ENCODE results near the gene SH3PXD2A. TPM values are rescaled to one million over a fixed set of nuclear protein-coding genes. Genes with fewer than 3 reads are reported as not detected.

The SH3PXD2A gene
- total RNA-seq, 1 donor from 2014 or later, result 38.6 TPM

DNA sequence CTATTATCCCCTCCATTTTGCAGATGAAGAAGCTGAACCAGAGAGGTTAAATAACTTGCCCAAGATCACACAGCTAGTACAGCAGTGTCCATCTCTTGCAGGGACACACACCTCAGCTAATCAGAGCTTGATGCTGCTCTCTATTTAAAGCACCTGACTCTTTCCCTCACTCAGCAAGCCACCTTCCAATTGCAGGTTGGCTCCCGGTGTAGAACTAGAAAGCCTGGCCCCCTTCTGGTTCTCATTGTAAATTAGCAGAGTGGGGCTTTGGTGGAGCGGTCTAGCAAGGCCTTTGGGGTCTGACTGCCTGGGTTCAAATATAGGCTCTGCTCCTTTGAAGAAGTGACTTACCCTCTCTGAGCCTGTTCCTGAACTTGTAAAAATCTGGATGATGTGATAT is 185.4 kb downstream of the SH3PXD2A start:
- Mint-ChIP-seq H3K27ac (no peak overlapping the region), H3K4me3 (no peak overlapping the region), H3K27me3 (no peaks in the 10 kb centered on the region), H3K9me3 (no peaks in the 10 kb centered on the region), H3K4me1 (ENCODE audit: unreplicated experiment) (peaks cover 6% of the 10 kb centered on the region), H3K36me3 (no peaks in the 10 kb centered on the region)
- no peak for DNase-seq (ENCODE audit: extremely low spot score, unreplicated experiment)
- TF ChIP-seq, protein P1, sequence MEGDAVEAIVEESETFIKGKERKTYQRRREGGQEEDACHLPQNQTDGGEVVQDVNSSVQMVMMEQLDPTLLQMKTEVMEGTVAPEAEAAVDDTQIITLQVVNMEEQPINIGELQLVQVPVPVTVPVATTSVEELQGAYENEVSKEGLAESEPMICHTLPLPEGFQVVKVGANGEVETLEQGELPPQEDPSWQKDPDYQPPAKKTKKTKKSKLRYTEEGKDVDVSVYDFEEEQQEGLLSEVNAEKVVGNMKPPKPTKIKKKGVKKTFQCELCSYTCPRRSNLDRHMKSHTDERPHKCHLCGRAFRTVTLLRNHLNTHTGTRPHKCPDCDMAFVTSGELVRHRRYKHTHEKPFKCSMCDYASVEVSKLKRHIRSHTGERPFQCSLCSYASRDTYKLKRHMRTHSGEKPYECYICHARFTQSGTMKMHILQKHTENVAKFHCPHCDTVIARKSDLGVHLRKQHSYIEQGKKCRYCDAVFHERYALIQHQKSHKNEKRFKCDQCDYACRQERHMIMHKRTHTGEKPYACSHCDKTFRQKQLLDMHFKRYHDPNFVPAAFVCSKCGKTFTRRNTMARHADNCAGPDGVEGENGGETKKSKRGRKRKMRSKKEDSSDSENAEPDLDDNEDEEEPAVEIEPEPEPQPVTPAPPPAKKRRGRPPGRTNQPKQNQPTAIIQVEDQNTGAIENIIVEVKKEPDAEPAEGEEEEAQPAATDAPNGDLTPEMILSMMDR (conservative IDR thresholded peaks at IDR 0.05), result no peak

DNA sequence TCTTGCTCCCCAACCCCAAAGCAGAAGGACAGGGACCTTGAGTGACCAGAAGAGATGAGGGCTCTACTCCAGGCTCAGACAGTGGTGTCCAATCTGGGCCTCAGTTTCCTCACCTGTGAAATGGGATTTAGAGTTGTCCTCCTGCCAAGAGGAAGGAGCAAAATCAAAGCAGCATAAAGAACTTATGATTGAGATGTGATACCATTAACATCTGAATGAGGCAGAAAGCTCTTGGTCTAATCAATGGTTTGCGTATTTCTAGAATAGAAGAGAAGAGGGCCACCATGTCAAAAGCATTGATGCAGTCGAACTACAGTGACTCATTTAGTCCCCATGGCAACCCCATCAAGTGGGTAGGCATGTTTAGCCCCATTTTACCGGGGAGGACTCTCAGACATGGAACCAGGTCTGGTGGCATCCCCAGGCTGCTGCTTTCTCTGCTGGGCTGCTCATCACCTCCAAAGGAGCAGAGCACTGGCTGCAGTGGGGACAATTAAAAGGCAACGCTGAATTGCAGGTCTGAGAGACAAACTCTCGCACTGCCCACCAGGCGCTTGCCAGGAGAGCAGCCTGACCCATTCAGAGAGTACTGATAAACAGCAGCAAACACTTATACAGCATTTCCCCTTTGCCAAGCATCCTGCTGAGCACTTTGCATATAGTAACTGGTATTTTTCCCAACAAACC is 186.0 kb downstream of the SH3PXD2A start:
- H3K9me3 Mint-ChIP-seq, result no peaks in the 10 kb centered on the region
- H3K4me3 Mint-ChIP-seq, result no peak overlapping the region
- no peak overlapping the region for H3K27ac Mint-ChIP-seq
- peaks cover 8% of the 10 kb centered on the region for H3K4me1 Mint-ChIP-seq (ENCODE audit: unreplicated experiment)
- H3K27me3 Mint-ChIP-seq, result no peaks in the 10 kb centered on the region
- TF ChIP-seq, protein P1 (conservative IDR thresholded peaks at IDR 0.05), result no peak
- no peak for DNase-seq (ENCODE audit: extremely low spot score, unreplicated experiment)
- H3K36me3 Mint-ChIP-seq, result no peaks in the 10 kb centered on the region

DNA sequence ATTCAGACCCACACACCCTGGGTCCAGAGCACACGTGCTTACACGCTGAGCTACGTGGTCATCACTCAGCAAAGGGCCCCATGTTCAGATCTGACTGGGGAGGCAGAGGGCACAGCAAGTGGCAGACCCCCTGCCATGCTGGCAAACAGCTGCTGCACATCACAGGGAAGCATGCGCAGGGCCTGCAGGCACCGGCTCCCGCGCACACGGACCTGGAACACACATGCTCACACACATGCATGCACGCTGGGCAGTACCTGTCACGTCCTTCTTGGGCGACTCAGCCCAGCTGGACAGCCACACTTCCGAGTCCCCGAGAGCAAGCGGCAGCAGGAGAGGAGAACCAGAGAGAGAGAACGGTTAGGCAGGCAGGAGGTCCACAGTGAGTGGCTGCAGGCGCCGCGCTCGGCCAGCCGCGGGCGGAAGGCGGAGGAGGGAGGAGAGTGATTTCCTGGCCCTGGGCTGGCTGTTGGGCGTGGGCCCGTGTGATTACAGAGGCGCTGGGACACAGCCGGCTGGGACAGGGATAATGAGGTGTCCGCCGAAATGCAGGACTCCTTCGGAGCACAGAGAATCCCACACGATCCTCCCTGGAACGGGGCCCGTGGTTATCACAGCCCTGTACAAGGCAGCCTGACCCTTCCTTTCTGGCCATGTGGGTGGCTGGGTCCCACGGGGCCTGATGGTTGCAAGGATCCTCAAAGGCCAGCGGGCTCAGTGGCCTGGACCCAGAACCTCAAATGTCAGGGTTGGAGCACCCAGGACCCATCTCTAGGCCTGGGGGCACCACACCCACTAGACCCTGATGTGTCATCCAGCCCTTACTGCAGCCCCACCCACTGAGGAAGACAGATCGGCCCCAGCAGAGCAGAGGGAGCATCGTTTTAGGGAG is 186.8 kb downstream of the SH3PXD2A start:
- no peaks in the 10 kb centered on the region for H3K9me3 Mint-ChIP-seq

DNA sequence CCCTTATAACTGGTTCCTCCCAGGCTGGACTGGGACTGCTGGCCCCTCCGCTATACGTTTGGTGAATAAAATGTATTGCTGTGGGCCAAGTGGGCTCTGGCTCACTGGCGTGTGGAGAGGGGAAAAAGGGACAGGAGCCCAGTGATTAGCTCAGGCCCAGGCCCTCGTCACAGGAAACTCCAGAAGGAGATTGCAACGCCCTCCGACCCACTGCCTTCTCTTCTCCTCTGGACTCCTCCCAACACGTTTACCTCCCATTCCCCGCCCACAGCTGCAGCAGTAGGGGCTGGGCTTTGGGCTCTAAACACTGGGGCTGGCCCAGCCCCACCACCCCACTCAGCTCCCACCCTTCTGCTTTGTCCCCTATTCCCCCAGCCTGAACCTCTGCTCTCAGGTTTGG is 188.0 kb downstream of the SH3PXD2A start:
- H3K36me3 Mint-ChIP-seq, result no peaks in the 10 kb centered on the region
- no peaks in the 10 kb centered on the region for H3K27me3 Mint-ChIP-seq
- peaks cover 8% of the 10 kb centered on the region for H3K4me1 Mint-ChIP-seq (ENCODE audit: unreplicated experiment)
- H3K4me3 Mint-ChIP-seq, result no peak overlapping the region
- TF ChIP-seq, protein P1 (conservative IDR thresholded peaks at IDR 0.05), result no peak
- no peak for DNase-seq (ENCODE audit: extremely low spot score, unreplicated experiment)
- no peak overlapping the region for H3K27ac Mint-ChIP-seq
- H3K9me3 Mint-ChIP-seq, result no peaks in the 10 kb centered on the region

More for the DNA sequence above, 186.8 kb downstream of the SH3PXD2A start:
- TF ChIP-seq, protein P1 (conservative IDR thresholded peaks at IDR 0.05), result no peak
- Mint-ChIP-seq H3K4me3 (no peak overlapping the region), H3K27me3 (no peaks in the 10 kb centered on the region), H3K27ac (no peak overlapping the region), H3K4me1 (ENCODE audit: unreplicated experiment) (peaks cover 8% of the 10 kb centered on the region), H3K36me3 (no peaks in the 10 kb centered on the region)
- no peak for DNase-seq (ENCODE audit: extremely low spot score, unreplicated experiment)

DNA sequence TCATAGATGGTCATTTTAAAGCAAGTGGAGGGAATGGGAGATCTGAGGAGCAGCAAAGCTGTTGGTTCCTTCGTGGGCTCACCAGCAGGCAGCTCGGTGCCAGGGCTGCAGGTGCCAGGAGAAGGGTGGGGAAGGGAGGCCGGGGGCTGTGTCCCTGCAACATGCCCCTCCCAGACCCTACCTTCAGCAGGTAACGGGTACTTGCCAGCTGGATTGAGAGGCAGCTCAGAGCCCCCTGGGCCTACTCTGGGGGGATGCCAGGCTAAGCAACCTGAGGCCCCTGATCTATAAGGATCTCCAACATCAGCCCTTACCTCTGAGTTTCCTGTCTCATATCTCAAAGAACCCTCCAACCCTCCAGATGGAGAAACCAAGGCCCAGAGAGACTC is 188.6 kb downstream of the SH3PXD2A start:
- Mint-ChIP-seq H3K4me1 (ENCODE audit: unreplicated experiment) (peaks cover 8% of the 10 kb centered on the region), H3K36me3 (no peaks in the 10 kb centered on the region), H3K27me3 (no peaks in the 10 kb centered on the region), H3K27ac (no peak overlapping the region), H3K9me3 (no peaks in the 10 kb centered on the region), H3K4me3 (no peak overlapping the region)
- TF ChIP-seq, protein P1 (conservative IDR thresholded peaks at IDR 0.05), result no peak
- DNase-seq (ENCODE audit: extremely low spot score, unreplicated experiment), result no peak

Data from type B pancreatic cell (in vitro differentiated cells).